GM13976 (cell line): ENCODE results near the gene CFAP299.
A peak's percentile ranks its signal among the peaks of the same experiment; 100 is the strongest.

Experiments used
- DNase-seq: peaks from one replicate; pipeline ENCODE4 v3.0.0; 2012; ENCODE audit warnings: low spot score
- in situ Hi-C: fragments of 300-500 bp; cut with MboI; formaldehyde crosslinking; loops from one replicate; pipeline ENCODE4 v1.12.0; 2022; ENCODE audit warnings: low sequenced_read_pairs, mixed read lengths, inconsistent platforms; ENCODE audit not compliant: unreplicated experiment
- TF ChIP-seq, protein P1 (sequence below): IDR thresholded peaks from 2 replicates; pipeline ENCODE4 v1.5.1; 2012; ENCODE audit warnings: borderline replicate concordance, mild to moderate bottlenecking; ENCODE audit not compliant: insufficient read depth; ENCODE audit errors: extremely low read depth, missing control alignments, control extremely low read depth

The CFAP299 gene

DNA sequence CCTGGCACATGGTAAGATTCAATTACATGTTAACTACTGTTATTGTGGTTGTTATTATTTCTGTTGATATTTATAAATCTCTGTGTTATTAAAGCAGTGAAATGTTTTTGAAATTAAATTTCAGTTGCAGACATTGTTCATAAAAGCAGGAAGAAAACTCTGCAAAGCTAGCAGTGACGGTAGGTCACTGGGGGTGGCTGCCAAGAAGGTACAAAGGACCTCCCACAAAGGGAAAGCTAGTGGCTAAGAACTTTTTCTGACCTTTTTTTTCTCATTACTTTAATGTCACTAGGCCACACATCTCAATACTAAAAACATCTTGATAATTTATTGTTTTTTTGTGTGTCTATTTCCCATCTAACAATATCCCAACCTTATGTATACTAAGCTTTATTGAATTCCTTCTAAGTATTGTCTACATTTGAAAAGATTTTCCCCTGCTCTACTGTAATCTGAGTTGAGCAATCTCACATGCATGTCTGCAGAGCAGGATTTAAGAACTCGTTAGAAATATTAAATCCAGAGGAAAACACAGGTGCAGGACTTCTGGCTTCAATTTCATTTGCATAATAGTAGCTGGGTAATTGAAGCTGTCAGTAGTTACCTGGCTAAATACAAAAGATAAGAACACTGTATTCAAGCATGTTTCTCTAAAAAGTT lies 197.3 kb downstream of the CFAP299 start:
- TF ChIP-seq, protein P1, sequence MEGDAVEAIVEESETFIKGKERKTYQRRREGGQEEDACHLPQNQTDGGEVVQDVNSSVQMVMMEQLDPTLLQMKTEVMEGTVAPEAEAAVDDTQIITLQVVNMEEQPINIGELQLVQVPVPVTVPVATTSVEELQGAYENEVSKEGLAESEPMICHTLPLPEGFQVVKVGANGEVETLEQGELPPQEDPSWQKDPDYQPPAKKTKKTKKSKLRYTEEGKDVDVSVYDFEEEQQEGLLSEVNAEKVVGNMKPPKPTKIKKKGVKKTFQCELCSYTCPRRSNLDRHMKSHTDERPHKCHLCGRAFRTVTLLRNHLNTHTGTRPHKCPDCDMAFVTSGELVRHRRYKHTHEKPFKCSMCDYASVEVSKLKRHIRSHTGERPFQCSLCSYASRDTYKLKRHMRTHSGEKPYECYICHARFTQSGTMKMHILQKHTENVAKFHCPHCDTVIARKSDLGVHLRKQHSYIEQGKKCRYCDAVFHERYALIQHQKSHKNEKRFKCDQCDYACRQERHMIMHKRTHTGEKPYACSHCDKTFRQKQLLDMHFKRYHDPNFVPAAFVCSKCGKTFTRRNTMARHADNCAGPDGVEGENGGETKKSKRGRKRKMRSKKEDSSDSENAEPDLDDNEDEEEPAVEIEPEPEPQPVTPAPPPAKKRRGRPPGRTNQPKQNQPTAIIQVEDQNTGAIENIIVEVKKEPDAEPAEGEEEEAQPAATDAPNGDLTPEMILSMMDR, result no peak
- in situ Hi-C loops, result no loop called here
- no peak for DNase-seq

- in situ Hi-C loops, result no loop called here
- no peak for DNase-seq
- TF ChIP-seq, protein P1, result no peak
These were observed 200.0 kb downstream of the CFAP299 start for GRCh38 chr4:80535551-80535950.

DNA sequence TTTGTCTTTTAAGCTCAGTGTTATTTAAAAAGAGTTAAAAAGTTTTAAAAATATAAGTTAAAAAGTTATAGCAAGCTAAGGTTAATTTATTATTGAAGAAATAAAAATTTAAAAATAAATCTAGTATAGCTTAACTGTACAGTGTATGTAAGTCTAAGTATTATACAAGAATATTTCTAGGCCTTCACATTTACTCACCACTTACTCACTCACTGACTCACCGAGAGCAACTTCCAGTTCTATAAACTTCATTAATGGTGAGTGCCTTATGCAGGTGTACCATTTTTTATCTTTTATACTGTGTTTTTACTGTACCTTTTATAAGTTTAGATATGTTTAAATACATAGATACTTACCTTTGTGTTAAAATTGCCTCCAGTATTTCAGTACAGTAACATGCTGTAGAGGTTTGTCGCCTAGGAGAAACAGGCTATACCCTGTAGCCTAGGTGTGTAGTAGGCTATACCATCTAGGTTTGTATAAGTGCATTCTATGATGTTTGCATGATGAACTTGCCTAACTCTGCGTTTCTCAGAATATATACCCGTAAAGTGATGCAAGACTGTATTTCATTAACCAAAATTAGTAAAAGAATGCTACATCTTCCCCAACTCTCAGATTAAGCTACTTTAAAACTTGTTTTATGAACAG lies 202.9 kb downstream of the CFAP299 start:
- in situ Hi-C loops, result no loop called here
- no peak for DNase-seq
- TF ChIP-seq, protein P1, result no peak

- in situ Hi-C loops, result no loop called here
- no peak for DNase-seq
- TF ChIP-seq, protein P1, result no peak
These were observed 203.7 kb downstream of the CFAP299 start for GRCh38 chr4:80539190-80539589.

DNA sequence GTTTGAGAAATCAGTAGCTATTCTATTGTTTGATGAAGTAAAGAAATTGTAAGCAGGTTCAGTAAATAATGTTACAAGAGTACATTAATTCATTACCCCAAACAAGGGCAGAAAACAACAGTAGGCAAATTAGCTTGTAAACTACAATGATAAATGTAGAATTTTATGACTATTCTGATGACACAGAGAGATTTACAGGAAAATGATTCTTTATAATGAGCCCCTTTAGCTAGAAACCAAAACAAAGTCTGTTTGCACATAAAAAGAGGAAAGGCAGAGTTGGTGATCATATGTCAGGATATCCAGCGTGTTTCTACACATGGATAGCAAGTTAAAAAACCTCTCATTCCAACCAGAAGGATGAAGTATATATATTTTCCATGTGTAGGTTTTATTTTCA lies 204.8 kb downstream of the CFAP299 start:
- TF ChIP-seq, protein P1, result no peak
- in situ Hi-C loops, result no loop called here
- no peak for DNase-seq

GRCh38 chr4:80540785-80541469 lies 205.4 kb downstream of the CFAP299 start:
- TF ChIP-seq, protein P1, result no peak
- DNase-seq, result peak; percentile 45

More at GRCh38 chr4:80540785-80541469, 205.4 kb downstream of the CFAP299 start:
- in situ Hi-C loops, result no loop called here
